Measurements from ENCODE around the gene CLEC19A. TPM values are rescaled to one million over a fixed set of nuclear protein-coding genes. Genes with fewer than 3 reads are reported as not detected.
A peak's percentile ranks its signal among the peaks of the same experiment; 100 is the strongest.

CLEC19A gene
- total and polyA plus RNA-seq, 2 experiments from 2014 or later = not detected

DNA sequence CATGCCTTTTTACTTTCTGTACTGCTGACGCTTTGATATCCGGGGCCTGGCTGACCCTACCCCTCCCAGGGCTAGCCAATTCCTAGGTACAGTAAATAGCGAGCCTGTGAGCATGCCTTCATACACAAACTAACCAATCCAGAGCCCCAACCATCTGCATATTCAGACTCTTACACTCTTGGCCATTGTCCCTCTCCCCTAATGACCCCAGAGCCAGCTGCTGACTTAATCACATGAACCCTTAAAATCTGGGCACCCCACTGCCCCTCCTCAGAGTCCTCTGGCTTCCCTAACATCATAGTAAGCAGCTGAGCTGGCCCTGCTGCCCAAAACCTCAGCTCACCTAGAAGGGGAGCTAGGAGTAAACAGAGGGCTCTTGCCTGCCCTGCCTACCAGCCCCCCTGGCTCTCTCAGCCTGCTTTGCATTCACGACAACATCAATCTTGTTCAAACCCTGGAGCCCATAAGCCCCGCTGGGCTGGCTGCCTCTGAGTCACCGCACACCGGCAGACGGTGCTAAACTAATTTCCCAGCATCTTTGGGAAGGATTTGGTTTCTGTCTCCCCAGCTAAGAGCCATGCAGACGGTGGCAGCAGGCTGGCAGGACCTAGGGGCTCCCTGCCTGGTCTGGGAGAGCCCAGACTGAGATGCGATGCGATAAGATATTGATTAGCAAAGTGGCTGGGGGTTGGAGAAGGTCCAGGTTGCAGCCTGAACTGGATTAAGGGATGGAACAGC lies 63.2 kb downstream of the CLEC19A start:
- H3K9me3 Mint-ChIP-seq = no peaks in the 10 kb centered on the region
- peak overlapping the region; percentile 80 for H2AFZ ChIP-seq
- ATAC-seq (peak; percentile 96), DNase-seq (ENCODE audit: low spot score) (peak; percentile 70)
- peak overlapping the region; percentile 57 for H3K4me2 ChIP-seq
- H3K36me3 Mint-ChIP-seq (ENCODE audit: low read depth) = no peaks in the 10 kb centered on the region
- no peaks in the 10 kb centered on the region for H3K27me3 ChIP-seq (ENCODE audit: insufficient read depth)
- peak overlapping the region; percentile 96 for H3K27ac Mint-ChIP-seq
- no peaks in the 10 kb centered on the region for H3K79me2 ChIP-seq (replicated peaks; ENCODE audit: insufficient read depth)
- H3K36me3 ChIP-seq (ENCODE audit: insufficient read depth) = no peaks in the 10 kb centered on the region
- peaks cover 30% of the 10 kb centered on the region for H3K4me1 ChIP-seq (ENCODE audit: insufficient read depth)
- H3K4me3 Mint-ChIP-seq = peak overlapping the region; percentile 50
- no peaks in the 10 kb centered on the region for H3K9me2 ChIP-seq (ENCODE audit: insufficient read depth)
- H3F3A ChIP-seq (replicated peaks; ENCODE audit: low read depth) = no peaks in the 10 kb centered on the region
- peaks cover 32% of the 10 kb centered on the region for H3K4me1 Mint-ChIP-seq
- no peaks in the 10 kb centered on the region for H4K20me1 ChIP-seq (replicated peaks; ENCODE audit: insufficient read depth)
- TF ChIP-seq ETS1 (IDR thresholded peaks at IDR 0.05) (no peak), STAT1 (IDR thresholded peaks at IDR 0.05; ENCODE audit: unreplicated experiment) (no peak), NANOG (IDR thresholded peaks at IDR 0.05; ENCODE audit: borderline replicate concordance) (no peak), CREB1 (CRISPR knock-in tag; IDR thresholded peaks at IDR 0.05; ENCODE audit: low read depth) (no peak), ZNF114 (CRISPR knock-in tag; IDR thresholded peaks at IDR 0.05) (no peak), ZNF331 (CRISPR knock-in tag; IDR thresholded peaks at IDR 0.05; ENCODE audit: low read depth) (no peak), JUNB (IDR thresholded peaks at IDR 0.05; ENCODE audit: unreplicated experiment) (no peak), POLR2AphosphoS5 (IDR thresholded peaks at IDR 0.05; ENCODE audit: low read depth) (no peak), EZH2phosphoT487 (IDR thresholded peaks at IDR 0.05; ENCODE audit: unreplicated experiment) (no peak), EZH2 (IDR thresholded peaks at IDR 0.05; ENCODE audit: low read depth, unreplicated experiment) (no peak), REST (IDR thresholded peaks at IDR 0.05; ENCODE audit: unreplicated experiment) (no peak)
- TF ChIP-seq, protein P1, sequence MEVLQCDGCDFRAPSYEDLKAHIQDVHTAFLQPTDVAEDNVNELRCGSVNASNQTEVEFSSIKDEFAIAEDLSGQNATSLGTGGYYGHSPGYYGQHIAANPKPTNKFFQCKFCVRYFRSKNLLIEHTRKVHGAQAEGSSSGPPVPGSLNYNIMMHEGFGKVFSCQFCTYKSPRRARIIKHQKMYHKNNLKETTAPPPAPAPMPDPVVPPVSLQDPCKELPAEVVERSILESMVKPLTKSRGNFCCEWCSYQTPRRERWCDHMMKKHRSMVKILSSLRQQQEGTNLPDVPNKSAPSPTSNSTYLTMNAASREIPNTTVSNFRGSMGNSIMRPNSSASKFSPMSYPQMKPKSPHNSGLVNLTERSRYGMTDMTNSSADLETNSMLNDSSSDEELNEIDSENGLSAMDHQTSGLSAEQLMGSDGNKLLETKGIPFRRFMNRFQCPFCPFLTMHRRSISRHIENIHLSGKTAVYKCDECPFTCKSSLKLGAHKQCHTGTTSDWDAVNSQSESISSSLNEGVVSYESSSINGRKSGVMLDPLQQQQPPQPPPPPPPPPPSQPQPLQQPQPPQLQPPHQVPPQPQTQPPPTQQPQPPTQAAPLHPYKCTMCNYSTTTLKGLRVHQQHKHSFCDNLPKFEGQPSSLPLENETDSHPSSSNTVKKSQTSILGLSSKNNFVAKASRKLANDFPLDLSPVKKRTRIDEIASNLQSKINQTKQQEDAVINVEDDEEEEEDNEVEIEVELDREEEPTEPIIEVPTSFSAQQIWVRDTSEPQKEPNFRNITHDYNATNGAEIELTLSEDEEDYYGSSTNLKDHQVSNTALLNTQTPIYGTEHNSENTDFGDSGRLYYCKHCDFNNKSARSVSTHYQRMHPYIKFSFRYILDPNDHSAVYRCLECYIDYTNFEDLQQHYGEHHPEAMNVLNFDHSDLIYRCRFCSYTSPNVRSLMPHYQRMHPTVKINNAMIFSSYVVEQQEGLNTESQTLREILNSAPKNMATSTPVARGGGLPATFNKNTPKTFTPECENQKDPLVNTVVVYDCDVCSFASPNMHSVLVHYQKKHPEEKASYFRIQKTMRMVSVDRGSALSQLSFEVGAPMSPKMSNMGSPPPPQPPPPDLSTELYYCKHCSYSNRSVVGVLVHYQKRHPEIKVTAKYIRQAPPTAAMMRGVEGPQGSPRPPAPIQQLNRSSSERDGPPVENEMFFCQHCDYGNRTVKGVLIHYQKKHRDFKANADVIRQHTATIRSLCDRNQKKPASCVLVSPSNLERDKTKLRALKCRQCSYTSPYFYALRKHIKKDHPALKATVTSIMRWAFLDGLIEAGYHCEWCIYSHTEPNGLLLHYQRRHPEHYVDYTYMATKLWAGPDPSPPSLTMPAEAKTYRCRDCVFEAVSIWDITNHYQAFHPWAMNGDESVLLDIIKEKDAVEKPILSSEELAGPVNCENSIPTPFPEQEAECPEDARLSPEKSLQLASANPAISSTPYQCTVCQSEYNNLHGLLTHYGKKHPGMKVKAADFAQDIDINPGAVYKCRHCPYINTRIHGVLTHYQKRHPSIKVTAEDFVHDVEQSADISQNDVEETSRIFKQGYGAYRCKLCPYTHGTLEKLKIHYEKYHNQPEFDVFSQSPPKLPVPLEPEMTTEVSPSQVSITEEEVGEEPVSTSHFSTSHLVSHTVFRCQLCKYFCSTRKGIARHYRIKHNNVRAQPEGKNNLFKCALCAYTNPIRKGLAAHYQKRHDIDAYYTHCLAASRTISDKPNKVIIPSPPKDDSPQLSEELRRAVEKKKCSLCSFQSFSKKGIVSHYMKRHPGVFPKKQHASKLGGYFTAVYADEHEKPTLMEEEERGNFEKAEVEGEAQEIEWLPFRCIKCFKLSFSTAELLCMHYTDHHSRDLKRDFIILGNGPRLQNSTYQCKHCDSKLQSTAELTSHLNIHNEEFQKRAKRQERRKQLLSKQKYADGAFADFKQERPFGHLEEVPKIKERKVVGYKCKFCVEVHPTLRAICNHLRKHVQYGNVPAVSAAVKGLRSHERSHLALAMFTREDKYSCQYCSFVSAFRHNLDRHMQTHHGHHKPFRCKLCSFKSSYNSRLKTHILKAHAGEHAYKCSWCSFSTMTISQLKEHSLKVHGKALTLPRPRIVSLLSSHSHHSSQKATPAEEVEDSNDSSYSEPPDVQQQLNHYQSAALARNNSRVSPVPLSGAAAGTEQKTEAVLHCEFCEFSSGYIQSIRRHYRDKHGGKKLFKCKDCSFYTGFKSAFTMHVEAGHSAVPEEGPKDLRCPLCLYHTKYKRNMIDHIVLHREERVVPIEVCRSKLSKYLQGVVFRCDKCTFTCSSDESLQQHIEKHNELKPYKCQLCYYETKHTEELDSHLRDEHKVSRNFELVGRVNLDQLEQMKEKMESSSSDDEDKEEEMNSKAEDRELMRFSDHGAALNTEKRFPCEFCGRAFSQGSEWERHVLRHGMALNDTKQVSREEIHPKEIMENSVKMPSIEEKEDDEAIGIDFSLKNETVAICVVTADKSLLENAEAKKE (CRISPR knock-in tag; IDR thresholded peaks at IDR 0.05) = no peak
- TF ChIP-seq, protein P2, sequence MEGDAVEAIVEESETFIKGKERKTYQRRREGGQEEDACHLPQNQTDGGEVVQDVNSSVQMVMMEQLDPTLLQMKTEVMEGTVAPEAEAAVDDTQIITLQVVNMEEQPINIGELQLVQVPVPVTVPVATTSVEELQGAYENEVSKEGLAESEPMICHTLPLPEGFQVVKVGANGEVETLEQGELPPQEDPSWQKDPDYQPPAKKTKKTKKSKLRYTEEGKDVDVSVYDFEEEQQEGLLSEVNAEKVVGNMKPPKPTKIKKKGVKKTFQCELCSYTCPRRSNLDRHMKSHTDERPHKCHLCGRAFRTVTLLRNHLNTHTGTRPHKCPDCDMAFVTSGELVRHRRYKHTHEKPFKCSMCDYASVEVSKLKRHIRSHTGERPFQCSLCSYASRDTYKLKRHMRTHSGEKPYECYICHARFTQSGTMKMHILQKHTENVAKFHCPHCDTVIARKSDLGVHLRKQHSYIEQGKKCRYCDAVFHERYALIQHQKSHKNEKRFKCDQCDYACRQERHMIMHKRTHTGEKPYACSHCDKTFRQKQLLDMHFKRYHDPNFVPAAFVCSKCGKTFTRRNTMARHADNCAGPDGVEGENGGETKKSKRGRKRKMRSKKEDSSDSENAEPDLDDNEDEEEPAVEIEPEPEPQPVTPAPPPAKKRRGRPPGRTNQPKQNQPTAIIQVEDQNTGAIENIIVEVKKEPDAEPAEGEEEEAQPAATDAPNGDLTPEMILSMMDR (conservative IDR thresholded peaks at IDR 0.05; ENCODE audit: low read depth in 2 of 2) = no peak
- H3K27me3 Mint-ChIP-seq (ENCODE audit: insufficient read depth, low read depth, poor library complexity) = peaks cover 4% of the 10 kb centered on the region
- peak overlapping the region; percentile 6 for H3K27ac ChIP-seq (ENCODE audit: low read depth)
- peak overlapping the region; percentile 13; the same call in 1 of the 2 replicates for H3K4me3 ChIP-seq
